Thymus (tissue), 11 donors: ENCODE results near the gene MAP2K3. TPM values are rescaled to one million over a fixed set of nuclear protein-coding genes. Genes with fewer than 3 reads are reported as not detected.

ENCODE experiments used
- DNase-seq, 9 donors: peaks; one replicate each; pipeline ENCODE4 v3.0.0-alpha.2; 2013; ENCODE audit warnings: low spot score in 9 of 9, low read depth in 6 of 9, missing footprints in 1 of 9
- H3K27ac ChIP-seq, 2 donors: one replicate each; pipeline ENCODE4 v1.5.1; 2013; ENCODE audit warnings: control low read depth in 1 of 2, low read depth in 1 of 2, low read length in 1 of 2, mild to moderate bottlenecking in 1 of 2, moderate library complexity in 1 of 2
- H3K27me3 ChIP-seq, 2 donors: one replicate each; pipeline ENCODE4 v1.5.1; 2013; ENCODE audit warnings: low read length in 1 of 2; ENCODE audit not compliant: control insufficient read depth in 2 of 2, insufficient read depth in 1 of 2
- H3K36me3 ChIP-seq, 2 donors: one replicate each; pipeline ENCODE4 v1.5.1; 2013; ENCODE audit warnings: low read length in 1 of 2, mild to moderate bottlenecking in 1 of 2, moderate library complexity in 1 of 2; ENCODE audit not compliant: control insufficient read depth in 2 of 2, insufficient read depth in 2 of 2
- H3K4me1 ChIP-seq, 2 donors: one replicate each; pipeline ENCODE4 v1.5.1; 2013; ENCODE audit warnings: low read length in 2 of 2; ENCODE audit not compliant: control insufficient read depth in 2 of 2, insufficient read depth in 2 of 2
- H3K4me3 ChIP-seq, 2 donors: one replicate each; pipeline ENCODE4 v1.5.1; 2013; ENCODE audit warnings: low read length in 2 of 2, control low read depth in 1 of 2, mild to moderate bottlenecking in 1 of 2
- H3K9me3 ChIP-seq, 2 donors: one replicate each; pipeline ENCODE4 v1.5.1; 2013; ENCODE audit warnings: low read length in 1 of 2, mild to moderate bottlenecking in 1 of 2; ENCODE audit not compliant: control insufficient read depth in 2 of 2, insufficient read depth in 1 of 2
- WGBS: extraction: QIAGEN DNeasy Blood & Tissue Kit; methylation state at CpG from one replicate; pipeline ENCODE4 v1.1.7; 2013; 5-methylcytosine and 5-hydroxymethylcytosine counted together
- polyA plus RNA-seq: library from polyadenylated mRNA; stranded (reverse); fragments of 200-250 nt; gene quantifications from one replicate; pipeline ENCODE4 v1.2.3, GENCODE V29; 2013
- total RNA-seq: library from RNA; stranded (reverse); fragments of 120-200 nt; gene quantifications from one replicate; pipeline ENCODE4 v1.2.4, GENCODE V29; 2013
- donor health status: healthy.

The MAP2K3 gene
- total and polyA plus RNA-seq, 2 donors, result 9.1 to 33.4 TPM

- Histone ChIP-seq H3K36me3 (peaks cover 0 to 16% of the 10 kb centered on the region in 2 donors), H3K9me3 (peaks cover 3 to 54% of the 10 kb centered on the region in 2 donors)
- 84% methylated on average over 20 of the region's 20 CpGs for WGBS
These were observed 8.6 kb downstream of the MAP2K3 start for GRCh38 chr17:21292867-21293830.

GRCh38 chr17:21293831-21294210 lies 9.3 kb downstream of the MAP2K3 start:
- Histone ChIP-seq H3K27me3 (no peaks in the 10 kb centered on the region), H3K36me3 (peaks cover 5 to 22% of the 10 kb centered on the region in 2 donors), H3K9me3 (peaks cover 6 to 60% of the 10 kb centered on the region in 2 donors), H3K27ac (no peak overlapping the region), H3K4me3 (no peak overlapping the region), H3K4me1 (peaks cover under 1 to 3% of the 10 kb centered on the region in 2 donors)
- DNase-seq, result no peak
- 66% methylated on average over 10 of the region's 10 CpGs for WGBS

More at GRCh38 chr17:21292867-21293830, 8.6 kb downstream of the MAP2K3 start:
- Histone ChIP-seq H3K27ac (no peak overlapping the region), H3K27me3 (no peaks in the 10 kb centered on the region), H3K4me3 (no peak overlapping the region), H3K4me1 (peaks cover 7 to 9% of the 10 kb centered on the region in 2 donors)
- DNase-seq, result no peak

- Histone ChIP-seq H3K4me1 (no peaks in the 10 kb centered on the region), H3K4me3 (no peak overlapping the region), H3K36me3 (peaks cover 9 to 28% of the 10 kb centered on the region in 2 donors), H3K9me3 (peaks cover 8 to 62% of the 10 kb centered on the region in 2 donors), H3K27ac (no peak overlapping the region), H3K27me3 (no peaks in the 10 kb centered on the region)
- WGBS, result 73% methylated on average over 12 of the region's 12 CpGs
- DNase-seq, result no peak
These were observed 10.0 kb downstream of the MAP2K3 start for GRCh38 chr17:21294321-21295035.

GRCh38 chr17:21295036-21295952 lies 10.8 kb downstream of the MAP2K3 start:
- Histone ChIP-seq H3K9me3 (peaks cover 8 to 64% of the 10 kb centered on the region in 2 donors), H3K27me3 (no peaks in the 10 kb centered on the region), H3K36me3 (peaks cover 14 to 34% of the 10 kb centered on the region in 2 donors), H3K4me3 (no peak overlapping the region), H3K4me1 (no peaks in the 10 kb centered on the region), H3K27ac (no peak overlapping the region)
- WGBS, result 78% methylated on average over 19 of the region's 19 CpGs
- DNase-seq, result no peak

GRCh38 chr17:21296097-21297025 lies 11.8 kb downstream of the MAP2K3 start:
- Histone ChIP-seq H3K4me3 (no peak overlapping the region), H3K27me3 (no peaks in the 10 kb centered on the region), H3K27ac (no peak overlapping the region), H3K9me3 (peaks cover 7 to 73% of the 10 kb centered on the region in 2 donors), H3K36me3 (peaks cover 23 to 43% of the 10 kb centered on the region in 2 donors), H3K4me1 (no peaks in the 10 kb centered on the region)
- DNase-seq, result no peak
- WGBS, result 79% methylated on average over 22 of the region's 22 CpGs

GRCh38 chr17:21297026-21297520 lies 12.6 kb downstream of the MAP2K3 start:
- H3K4me1 ChIP-seq, result no peaks in the 10 kb centered on the region
- H3K36me3 ChIP-seq, result peaks cover 23 to 42% of the 10 kb centered on the region in 2 donors
- H3K4me3 ChIP-seq, result no peak overlapping the region
- H3K9me3 ChIP-seq, result peaks cover 4 to 76% of the 10 kb centered on the region in 2 donors
- no peaks in the 10 kb centered on the region for H3K27me3 ChIP-seq
- H3K27ac ChIP-seq, result no peak overlapping the region
- no peak for DNase-seq
- 83% methylated on average over 10 of the region's 10 CpGs for WGBS

- H3K4me3 ChIP-seq, result no peak overlapping the region
- no peak for DNase-seq
- H3K4me1 ChIP-seq, result no peaks in the 10 kb centered on the region
- WGBS, result 74% methylated on average over 10 of the region's 10 CpGs
- peaks cover 25 to 47% of the 10 kb centered on the region in 2 donors for H3K36me3 ChIP-seq
- peaks cover 6 to 73% of the 10 kb centered on the region in 2 donors for H3K9me3 ChIP-seq
- H3K27ac ChIP-seq, result no peak overlapping the region
- no peaks in the 10 kb centered on the region for H3K27me3 ChIP-seq
These were observed 13.1 kb downstream of the MAP2K3 start for GRCh38 chr17:21297597-21297996.
